WTC11 (cell line): ENCODE results near the gene REEP3. TPM values are rescaled to one million over a fixed set of nuclear protein-coding genes. Genes with fewer than 3 reads are reported as not detected.

Experiments
- ATAC-seq: fragments of 200-7000 bp; cut with Tn5 transposase; 2 replicates; pipeline ENCODE4 v1.10.0; 2021; ENCODE audit warnings: mild to moderate bottlenecking, moderate library complexity
- CTCF ChIA-PET: fragments of 300-600 bp; sonication (Branson Sonifier 250); formaldehyde crosslinking; loops from one replicate; lab custom pipeline; 2021; ENCODE audit warnings: antibody characterized with exemption; lab: Charles Lee
- POLR2A ChIA-PET: fragments of 350-600 bp; sonication (Branson Sonifier 250); formaldehyde crosslinking; loops from one replicate; lab custom pipeline; 2021; ENCODE audit warnings: antibody characterized with exemption; lab: Charles Lee
- DNase-seq: peaks from one replicate; pipeline ENCODE4 v3.0.0; 2021; ENCODE audit warnings: low spot score
- H3K27ac Mint-ChIP-seq: 2 replicates; pipeline ENCODE4 v1.8.0; 2021; ENCODE audit warnings: mixed read lengths
- H3K27me3 Mint-ChIP-seq: 2 replicates; pipeline ENCODE4 v1.8.0; 2021; ENCODE audit warnings: low read depth, mild to moderate bottlenecking, moderate library complexity, mixed read lengths
- H3K36me3 Mint-ChIP-seq: 2 replicates; pipeline ENCODE4 v1.8.0; 2021; ENCODE audit warnings: mixed read lengths
- H3K4me1 Mint-ChIP-seq: 2 replicates; pipeline ENCODE4 v1.8.0; 2022; ENCODE audit warnings: mixed read lengths
- H3K4me3 Mint-ChIP-seq: 2 replicates; pipeline ENCODE4 v1.8.0; 2021; ENCODE audit warnings: mild to moderate bottlenecking, moderate library complexity, mixed read lengths
- H3K9me3 Mint-ChIP-seq: 2 replicates; pipeline ENCODE4 v1.8.0; 2021; ENCODE audit warnings: mixed read lengths
- AFF4 ChIP-seq: sonication (generic); formaldehyde crosslinking; IDR thresholded peaks from 2 replicates; pipeline ENCODE4 v1.8.1; 2023; ENCODE audit warnings: mild to moderate bottlenecking, missing genetic modification reagents, borderline replicate concordance
- CTCF ChIP-seq: fragments of 200-600 bp; IDR thresholded peaks from 2 replicates; pipeline ENCODE4 v1.8.0; 2022; ENCODE audit warnings: antibody characterized with exemption
- ELF4 ChIP-seq: sonication (generic); formaldehyde crosslinking; IDR thresholded peaks from 2 replicates; pipeline ENCODE4 v1.8.1; 2022; ENCODE audit warnings: low read depth, mild to moderate bottlenecking, moderate library complexity, missing genetic modification reagents
- ESRRA ChIP-seq: sonication (generic); formaldehyde crosslinking; IDR thresholded peaks from 2 replicates; pipeline ENCODE4 v1.8.1; 2022; ENCODE audit warnings: mild to moderate bottlenecking, missing genetic modification reagents, borderline replicate concordance
- FOXJ3 ChIP-seq: sonication (generic); formaldehyde crosslinking; IDR thresholded peaks from 2 replicates; pipeline ENCODE4 v1.9.0; 2021; ENCODE audit warnings: missing genetic modification reagents, mild to moderate bottlenecking, borderline replicate concordance
- FOXP4 ChIP-seq: sonication (generic); formaldehyde crosslinking; IDR thresholded peaks from 2 replicates; pipeline ENCODE4 v1.8.0; 2022; ENCODE audit warnings: mild to moderate bottlenecking, missing genetic modification reagents
- GRHL2 ChIP-seq: fragments of 250-450 bp; sonication (Bioruptor Pico); IDR thresholded peaks from 2 replicates; pipeline ENCODE4 v1.8.0; 2022; ENCODE audit warnings: mild to moderate bottlenecking, moderate library complexity; ENCODE audit not compliant: insufficient replicate concordance, severe bottlenecking
- GTF2I ChIP-seq: fragments of 250-450 bp; sonication (Bioruptor Pico); conservative IDR thresholded peaks from 2 replicates; pipeline ENCODE4 v1.4.0; 2021; ENCODE audit warnings: mild to moderate bottlenecking
- IRF2 ChIP-seq: sonication (generic); formaldehyde crosslinking; IDR thresholded peaks from 2 replicates; pipeline ENCODE4 v1.8.0; 2022; ENCODE audit warnings: low read depth, missing genetic modification reagents, borderline replicate concordance
- NFE2L1 ChIP-seq: sonication (generic); formaldehyde crosslinking; IDR thresholded peaks from 2 replicates; pipeline ENCODE4 v1.8.1; 2023; ENCODE audit warnings: missing genetic modification reagents
- NR1H2 ChIP-seq: sonication (generic); formaldehyde crosslinking; IDR thresholded peaks from 2 replicates; pipeline ENCODE4 v1.9.0; 2021; ENCODE audit warnings: mild to moderate bottlenecking, moderate library complexity, missing genetic modification reagents
- OVOL2 ChIP-seq: fragments of 250-450 bp; sonication (Bioruptor Pico); IDR thresholded peaks from 2 replicates; pipeline ENCODE4 v1.9.0; 2021; ENCODE audit warnings: mild to moderate bottlenecking, borderline replicate concordance
- RELA ChIP-seq: sonication (generic); formaldehyde crosslinking; IDR thresholded peaks from 2 replicates; pipeline ENCODE4 v1.8.1; 2022; ENCODE audit warnings: missing genetic modification reagents, mild to moderate bottlenecking, borderline replicate concordance
- SMAD4 ChIP-seq: sonication (generic); formaldehyde crosslinking; IDR thresholded peaks from 2 replicates; pipeline ENCODE4 v1.8.0; 2022; ENCODE audit warnings: mild to moderate bottlenecking, missing genetic modification reagents
- TP53 ChIP-seq: sonication (generic); formaldehyde crosslinking; IDR thresholded peaks from 2 replicates; pipeline ENCODE4 v1.8.1; 2023; ENCODE audit warnings: mild to moderate bottlenecking, missing genetic modification reagents
- ZNF121 ChIP-seq: sonication (generic); formaldehyde crosslinking; IDR thresholded peaks from 2 replicates; pipeline ENCODE4 v1.8.0; 2023; ENCODE audit warnings: missing genetic modification reagents
- ZNF138 ChIP-seq: sonication (generic); formaldehyde crosslinking; conservative IDR thresholded peaks from 2 replicates; pipeline ENCODE4 v1.8.1; 2022; ENCODE audit warnings: mild to moderate bottlenecking, moderate library complexity, missing genetic modification reagents
- ZNF416 ChIP-seq: fragments of 250-450 bp; sonication (Bioruptor Pico); IDR thresholded peaks from 2 replicates; pipeline ENCODE4 v1.9.0; 2021; ENCODE audit warnings: mild to moderate bottlenecking, inconsistent platforms
- total RNA-seq: library from RNA; stranded (reverse); gene quantifications from 3 replicates; pipeline ENCODE4 v1.2.3, GENCODE V29; 2021
- TF ChIP-seq, protein P1 (sequence below): sonication (generic); formaldehyde crosslinking; IDR thresholded peaks from 2 replicates; pipeline ENCODE4 v1.8.0; 2022; ENCODE audit warnings: mild to moderate bottlenecking, missing genetic modification reagents
- TF ChIP-seq, protein P2 (sequence below): sonication (generic); formaldehyde crosslinking; IDR thresholded peaks from 2 replicates; pipeline ENCODE4 v1.8.1; 2023; ENCODE audit warnings: mild to moderate bottlenecking, moderate library complexity, missing genetic modification reagents
- TF ChIP-seq, protein P3 (sequence below): sonication (generic); formaldehyde crosslinking; IDR thresholded peaks from 2 replicates; pipeline ENCODE4 v1.8.0; 2023; ENCODE audit warnings: missing genetic modification reagents

REEP3 gene
- total RNA-seq, 1 experiment from 2014 or later = 18.5 TPM

GRCh38 chr10:63633677-63634487 is 112.7 kb downstream of the REEP3 start (continued):
- no peak for TF ChIP-seq AFF4
- TF ChIP-seq ESRRA (CRISPR knock-in tag) = no peak
- TF ChIP-seq GRHL2 (CRISPR knock-in tag) = no peak
- no peak for TF ChIP-seq IRF2 (CRISPR knock-in tag)
- TF ChIP-seq FOXP4 (CRISPR knock-in tag) = no peak
- no peak for TF ChIP-seq TP53 (CRISPR knock-in tag)
- no peak for TF ChIP-seq NFE2L1 (CRISPR knock-in tag)
- TF ChIP-seq GTF2I = no peak
- TF ChIP-seq ZNF121 = no peak
- TF ChIP-seq, protein P1, sequence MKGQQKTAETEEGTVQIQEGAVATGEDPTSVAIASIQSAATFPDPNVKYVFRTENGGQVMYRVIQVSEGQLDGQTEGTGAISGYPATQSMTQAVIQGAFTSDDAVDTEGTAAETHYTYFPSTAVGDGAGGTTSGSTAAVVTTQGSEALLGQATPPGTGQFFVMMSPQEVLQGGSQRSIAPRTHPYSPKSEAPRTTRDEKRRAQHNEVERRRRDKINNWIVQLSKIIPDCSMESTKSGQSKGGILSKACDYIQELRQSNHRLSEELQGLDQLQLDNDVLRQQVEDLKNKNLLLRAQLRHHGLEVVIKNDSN (CRISPR knock-in tag) = no peak
- TF ChIP-seq CTCF = no peak
- no peak for TF ChIP-seq SMAD4 (CRISPR knock-in tag)
- TF ChIP-seq, protein P2, sequence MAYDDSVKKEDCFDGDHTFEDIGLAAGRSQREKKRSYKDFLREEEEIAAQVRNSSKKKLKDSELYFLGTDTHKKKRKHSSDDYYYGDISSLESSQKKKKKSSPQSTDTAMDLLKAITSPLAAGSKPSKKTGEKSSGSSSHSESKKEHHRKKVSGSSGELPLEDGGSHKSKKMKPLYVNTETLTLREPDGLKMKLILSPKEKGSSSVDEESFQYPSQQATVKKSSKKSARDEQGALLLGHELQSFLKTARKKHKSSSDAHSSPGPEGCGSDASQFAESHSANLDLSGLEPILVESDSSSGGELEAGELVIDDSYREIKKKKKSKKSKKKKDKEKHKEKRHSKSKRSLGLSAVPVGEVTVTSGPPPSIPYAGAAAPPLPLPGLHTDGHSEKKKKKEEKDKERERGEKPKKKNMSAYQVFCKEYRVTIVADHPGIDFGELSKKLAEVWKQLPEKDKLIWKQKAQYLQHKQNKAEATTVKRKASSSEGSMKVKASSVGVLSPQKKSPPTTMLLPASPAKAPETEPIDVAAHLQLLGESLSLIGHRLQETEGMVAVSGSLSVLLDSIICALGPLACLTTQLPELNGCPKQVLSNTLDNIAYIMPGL = no peak
- no peak for TF ChIP-seq ZNF416 (CRISPR knock-in tag)

DNA sequence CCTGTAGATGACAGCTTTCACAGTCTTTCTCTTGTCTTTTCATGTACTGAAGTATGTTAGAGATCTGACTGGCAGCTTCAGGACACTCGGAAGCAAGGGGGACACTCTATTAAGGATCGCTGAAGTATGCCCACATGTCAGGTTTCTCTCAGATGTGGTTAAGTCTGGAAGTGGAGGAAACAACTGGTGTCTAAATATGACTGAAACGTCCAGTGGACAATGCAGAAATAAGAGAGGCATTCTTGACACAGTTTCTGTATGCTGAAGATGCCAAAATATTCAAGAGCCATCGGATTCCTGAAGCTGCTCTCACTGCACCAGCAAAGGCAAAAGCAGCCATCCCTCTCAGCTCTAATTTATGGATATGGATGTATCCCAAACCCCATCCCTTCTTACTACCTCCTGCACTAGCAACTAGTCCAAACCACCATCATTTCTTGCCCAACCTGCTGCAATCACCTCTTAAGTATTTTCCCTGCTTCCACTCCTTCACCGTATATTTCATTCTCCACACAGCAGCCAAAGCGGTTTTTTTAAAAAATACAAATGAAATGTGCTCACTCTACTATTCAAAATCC is 113.4 kb downstream of the REEP3 start:
- no peak overlapping the region for H3K4me3 Mint-ChIP-seq
- POLR2A ChIA-PET = interaction anchor here (0.6 to 1.3 kb wide), 2 partner anchors 86 to 170 kb away, joined by 3 to 5 read pairs; no protein-coding TSS in a partner anchor
- no peak overlapping the region for H3K27ac Mint-ChIP-seq
- H3K4me1 Mint-ChIP-seq = peaks cover 44% of the 10 kb centered on the region
- ATAC-seq = no peak
- TF ChIP-seq NR1H2 (no peak), RELA (CRISPR knock-in tag) (no peak), ELF4 (CRISPR knock-in tag) (no peak), CTCF (no peak), ZNF138 (CRISPR knock-in tag) (no peak), OVOL2 (CRISPR knock-in tag) (no peak), FOXJ3 (no peak)
- TF ChIP-seq, protein P3, sequence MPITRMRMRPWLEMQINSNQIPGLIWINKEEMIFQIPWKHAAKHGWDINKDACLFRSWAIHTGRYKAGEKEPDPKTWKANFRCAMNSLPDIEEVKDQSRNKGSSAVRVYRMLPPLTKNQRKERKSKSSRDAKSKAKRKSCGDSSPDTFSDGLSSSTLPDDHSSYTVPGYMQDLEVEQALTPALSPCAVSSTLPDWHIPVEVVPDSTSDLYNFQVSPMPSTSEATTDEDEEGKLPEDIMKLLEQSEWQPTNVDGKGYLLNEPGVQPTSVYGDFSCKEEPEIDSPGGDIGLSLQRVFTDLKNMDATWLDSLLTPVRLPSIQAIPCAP (CRISPR knock-in tag) = no peak
- TF ChIP-seq, all 79 proteins: peak for 0
- H3K36me3 Mint-ChIP-seq = no peaks in the 10 kb centered on the region
- no peak for DNase-seq
- H3K9me3 Mint-ChIP-seq = no peaks in the 10 kb centered on the region
- CTCF ChIA-PET = interaction anchor here (1.2 to 2.4 kb wide), 2 partner anchors 86 to 467 kb away, joined by 11 to 31 read pairs; no protein-coding TSS in a partner anchor
- H3K27me3 Mint-ChIP-seq = no peaks in the 10 kb centered on the region
